GM12864 (cell line): Measurements from ENCODE around the gene WDR5.

Experiments used
- DNase-seq: peaks from one replicate; pipeline ENCODE4 v3.0.0-alpha.2; 2011; ENCODE audit warnings: low read depth
- H3K4me3 ChIP-seq: 2 replicates; pipeline ENCODE4 v1.5.1; 2011; ENCODE audit warnings: mild to moderate bottlenecking, low read depth, low read length, control low read depth
- CTCF ChIP-seq: IDR thresholded peaks from 2 replicates; pipeline ENCODE4 v1.5.1; 2011; ENCODE audit warnings: low read depth, mild to moderate bottlenecking, moderate library complexity, low read length, control low read depth, inconsistent platforms; ENCODE audit errors: missing control alignments

WDR5 gene

GRCh38 chr9:134127065-134127580 is 8.8 kb upstream of the WDR5 start:
- TF ChIP-seq CTCF = no peak
- no peak for DNase-seq
- H3K4me3 ChIP-seq = no peak overlapping the region

DNA sequence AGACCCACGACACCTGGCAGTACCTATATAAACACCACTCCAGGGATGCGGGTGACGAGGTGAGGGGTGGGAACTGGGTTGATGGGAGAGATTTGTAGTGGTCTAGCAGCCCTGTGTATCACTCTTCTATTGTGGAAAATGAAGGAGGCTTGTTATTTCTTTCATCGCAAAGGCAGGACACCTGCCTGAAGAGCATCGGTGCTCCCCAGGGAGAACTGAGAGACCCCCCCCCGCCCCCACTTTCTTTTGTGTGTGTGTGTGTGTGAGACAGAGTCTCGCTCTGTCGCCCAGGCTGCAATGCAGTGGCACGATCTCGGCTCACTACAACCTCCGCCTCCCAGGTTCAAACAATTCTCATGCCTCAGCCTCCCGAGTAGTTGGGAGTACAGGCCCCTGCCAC is 8.3 kb upstream of the WDR5 start:
- no peak overlapping the region for H3K4me3 ChIP-seq
- TF ChIP-seq CTCF = no peak
- no peak for DNase-seq

DNA sequence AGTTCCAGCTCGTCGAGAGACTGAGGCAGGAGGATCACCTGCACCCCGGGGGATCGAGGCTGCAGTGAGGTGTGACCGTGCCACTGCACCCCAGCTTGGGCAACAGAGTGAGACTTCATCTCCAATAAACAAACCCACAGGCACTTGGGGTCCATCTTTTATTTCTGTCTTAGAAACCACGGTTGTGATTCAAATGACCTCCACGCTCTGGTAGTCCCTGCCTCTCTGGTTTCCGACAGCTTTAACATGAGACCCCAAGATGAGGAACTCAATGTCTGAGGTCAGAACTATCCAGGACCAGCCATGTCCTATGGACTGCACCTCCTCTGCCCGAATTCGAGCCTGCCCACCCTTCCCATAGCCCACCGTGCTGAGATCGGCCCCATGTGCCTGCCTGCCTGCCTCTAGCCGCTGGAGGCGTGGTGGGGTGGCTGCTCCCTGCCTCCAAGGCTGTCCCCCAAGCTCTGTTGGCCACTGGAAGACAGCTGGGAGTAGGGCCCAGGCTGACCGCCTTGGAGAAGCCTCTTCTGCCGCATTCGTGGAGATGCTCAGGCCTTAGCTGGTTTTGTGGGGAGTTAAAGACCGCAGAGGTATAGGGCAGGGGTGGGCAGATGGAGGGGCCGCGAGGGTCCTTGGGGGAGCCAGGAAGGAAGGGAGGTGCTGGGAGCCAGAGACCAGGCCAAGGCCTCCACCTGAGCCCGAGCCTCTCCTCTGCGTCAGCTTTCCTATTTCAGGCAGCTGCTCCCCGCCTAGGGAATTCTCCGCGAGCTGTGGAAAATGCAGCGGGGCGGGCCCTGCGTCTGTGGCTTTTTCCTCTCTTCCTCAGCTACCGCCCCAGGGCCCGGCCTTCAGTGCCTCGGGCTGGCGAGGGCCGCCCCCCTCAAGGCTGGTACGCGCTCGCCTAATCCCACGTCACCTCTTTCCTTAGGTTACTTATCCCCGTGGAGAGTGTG is 6.9 kb upstream of the WDR5 start:
- H3K4me3 ChIP-seq = no peak overlapping the region
- no peak for DNase-seq
- no peak for TF ChIP-seq CTCF

GRCh38 chr9:134130503-134131375 is 5.1 kb upstream of the WDR5 start:
- TF ChIP-seq CTCF = no peak
- DNase-seq = no peak
- H3K4me3 ChIP-seq = no peak overlapping the region

DNA sequence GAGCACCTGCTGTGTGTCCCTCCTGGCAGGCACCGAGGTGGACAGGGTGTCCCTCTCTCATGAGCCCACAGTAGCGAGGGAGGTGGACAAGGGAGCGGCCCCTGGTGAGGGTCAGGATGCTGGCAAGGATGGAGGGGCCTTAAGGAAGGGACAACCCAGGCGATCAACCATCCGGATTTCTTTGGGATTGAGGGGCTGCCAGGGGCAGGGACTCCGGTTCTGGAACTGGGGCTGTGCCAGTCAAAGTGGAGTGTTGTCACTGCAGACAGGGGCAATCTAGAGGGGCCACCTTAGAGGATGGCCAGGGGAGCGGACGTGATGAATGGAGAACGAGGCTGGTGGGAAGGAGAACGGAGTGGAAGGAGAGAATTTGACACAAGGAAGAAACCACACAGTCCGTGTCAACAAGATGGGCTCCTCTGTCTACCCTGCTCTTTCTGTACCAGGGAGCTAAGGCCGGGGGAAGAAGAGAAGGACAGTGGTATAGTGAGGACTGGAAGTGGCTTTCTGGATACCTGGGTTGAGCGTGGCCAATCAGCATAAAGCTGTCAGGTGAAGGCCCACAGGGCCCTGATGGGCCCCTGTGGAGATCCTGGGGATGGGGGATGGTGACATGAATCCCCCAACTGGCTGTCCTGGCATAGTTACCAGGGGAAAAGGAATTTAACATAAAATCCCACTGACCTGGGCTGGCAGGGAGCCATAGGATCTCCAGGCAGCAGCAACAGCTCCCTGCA is 4.2 kb upstream of the WDR5 start:
- no peak overlapping the region for H3K4me3 ChIP-seq
- no peak for TF ChIP-seq CTCF
- DNase-seq = no peak

DNA sequence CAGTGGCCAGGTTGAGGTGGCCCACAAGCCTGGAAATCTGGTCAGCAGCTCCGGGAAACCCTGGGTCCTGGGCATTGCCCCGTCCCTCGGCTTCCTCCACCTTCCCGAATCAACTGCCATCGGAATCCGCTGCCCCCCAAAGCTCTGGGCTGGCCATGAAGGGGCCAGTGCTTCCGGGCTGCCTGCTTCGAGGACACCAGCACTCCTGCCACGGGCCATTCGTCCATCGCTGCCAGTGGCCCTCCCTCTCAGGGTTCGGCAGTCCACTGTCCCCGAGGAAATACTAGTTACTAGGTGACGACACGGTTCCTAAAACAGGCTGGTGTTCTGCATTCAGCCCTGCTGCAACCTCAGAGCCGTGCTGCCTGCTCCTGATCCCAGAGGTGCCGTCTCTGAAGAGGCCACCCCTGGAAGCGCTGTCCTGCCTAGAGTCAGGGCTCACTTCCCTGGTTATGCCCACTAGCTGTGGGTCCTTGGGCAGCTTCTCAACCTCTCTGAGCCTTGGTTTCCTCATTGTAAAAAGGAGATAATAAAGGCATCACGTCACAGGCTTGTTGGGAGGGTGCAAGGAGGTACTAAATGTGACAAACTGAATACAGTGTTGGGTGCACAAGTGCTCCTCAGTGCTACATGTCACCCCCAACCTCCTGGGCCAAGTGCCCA is 3.5 kb upstream of the WDR5 start:
- H3K4me3 ChIP-seq = no peak overlapping the region
- no peak for TF ChIP-seq CTCF
- DNase-seq = no peak
